SK-N-SH (cell line): ENCODE measurements around the gene AFF3. TPM values are rescaled to one million over a fixed set of nuclear protein-coding genes. Genes with fewer than 3 reads are reported as not detected.

Source experiments
- CTCF ChIA-PET: fragments of 300-600, 350-600 bp; formaldehyde crosslinking; extraction: SDS; loops from one replicate; lab custom pipeline; 2021; lab: Yijun Ruan, JAX
- POLR2A ChIA-PET: fragments of 350-600 bp; sonication (Branson Sonifier 250); formaldehyde crosslinking; extraction: SDS; loops from one replicate; lab custom pipeline; 2020; ENCODE audit warnings: antibody characterized with exemption, inconsistent platforms; lab: Yijun Ruan, JAX
- DNase-seq: peaks from one replicate; pipeline ENCODE4 v3.0.0; 2012
- H2AFZ ChIP-seq: fragments of 200-600 bp; sonication (generic); 2 replicates; pipeline ENCODE4 v1.8.1; 2016; ENCODE audit warnings: antibody characterized with exemption, mild to moderate bottlenecking, low read depth
- H3F3A ChIP-seq: fragments of 200-600 bp; sonication (generic); replicated peaks from 2 replicates; pipeline ENCODE3; 2016; ENCODE audit warnings: antibody characterized with exemption, mild to moderate bottlenecking; ENCODE audit not compliant: insufficient read depth
- H3K27ac ChIP-seq, 2 experiments: fragments of 200-500 bp in 1 of 2; fragments of 200-600 bp in 1 of 2; sonication (Bioruptor generic) in 1 of 2; sonication (generic), shearing (Covaris generic) in 1 of 2; 2 replicates each; pipeline versions ENCODE4 v1.5.1 to v1.6.1; 2014 to 2016; ENCODE audit warnings: low read depth in 2 of 2, inconsistent platforms in 1 of 2, low read length in 1 of 2, mild to moderate bottlenecking in 1 of 2, mixed read lengths in 1 of 2
- H3K27me3 ChIP-seq: fragments of 200-600 bp; sonication (generic), shearing (Covaris generic); 2 replicates; pipeline ENCODE4 v1.6.1; 2016; ENCODE audit warnings: mixed run types; ENCODE audit not compliant: insufficient read depth
- H3K36me3 ChIP-seq, 2 experiments: fragments of 200-500 bp in 1 of 2; fragments of 200-600 bp in 1 of 2; sonication (Bioruptor generic) in 1 of 2; sonication (generic) in 1 of 2; replicated peaks in 1 of 2; 2 replicates each; pipeline versions ENCODE3 to v1.5.1; 2014 to 2016; ENCODE audit warnings: low read length in 1 of 2, mild to moderate bottlenecking in 1 of 2; ENCODE audit not compliant: insufficient read depth in 2 of 2, control insufficient read depth in 1 of 2
- H3K4me1 ChIP-seq, 2 experiments: fragments of 200-500 bp in 1 of 2; fragments of 200-600 bp in 1 of 2; sonication (Bioruptor generic) in 1 of 2; sonication (generic), shearing (Covaris generic) in 1 of 2; 2 replicates each; pipeline versions ENCODE4 v1.5.1 to v1.6.1; 2014 to 2016; ENCODE audit warnings: low read depth in 1 of 2, low read length in 1 of 2, mixed run types in 1 of 2; ENCODE audit not compliant: insufficient read depth in 2 of 2, control insufficient read depth in 1 of 2
- H3K4me2 ChIP-seq: fragments of 200-600 bp; sonication (generic), shearing (Covaris generic); 2 replicates; pipeline ENCODE4 v1.6.1; 2017; ENCODE audit warnings: mixed run types
- H3K4me3 ChIP-seq, 2 experiments: fragments of 200-500 bp in 1 of 2; fragments of 200-600 bp in 1 of 2; sonication (Bioruptor generic) in 1 of 2; sonication (generic), shearing (Covaris generic) in 1 of 2; 2 replicates each; pipeline versions ENCODE4 v1.5.1 to v1.8.1; 2014 to 2016; ENCODE audit warnings: low read depth in 2 of 2, inconsistent platforms in 1 of 2, low read length in 1 of 2, mild to moderate bottlenecking in 1 of 2, mixed read lengths in 1 of 2, moderate library complexity in 1 of 2
- H3K79me2 ChIP-seq: fragments of 200-600 bp; sonication (generic); 2 replicates; pipeline ENCODE4 v1.8.1; 2017; ENCODE audit warnings: mild to moderate bottlenecking; ENCODE audit not compliant: insufficient read depth
- H3K9ac ChIP-seq: fragments of 200-600 bp; sonication (generic); 2 replicates; pipeline ENCODE4 v1.6.1; 2017; ENCODE audit warnings: mixed run types
- H3K9me2 ChIP-seq: fragments of 200-600 bp; sonication (generic); 2 replicates; pipeline ENCODE4 v1.6.1; 2017; ENCODE audit warnings: mixed run types
- H3K9me3 ChIP-seq: fragments of 200-600 bp; sonication (generic); 2 replicates; pipeline ENCODE4 v1.6.1; 2017; ENCODE audit warnings: mixed run types, mild to moderate bottlenecking, moderate library complexity
- H4K20me1 ChIP-seq: fragments of 200-600 bp; sonication (generic); 2 replicates; pipeline ENCODE4 v1.6.1; 2017; ENCODE audit warnings: mild to moderate bottlenecking, mixed run types; ENCODE audit not compliant: insufficient read depth
- ELF1 ChIP-seq: IDR thresholded peaks from 2 replicates; pipeline ENCODE4 v1.4.0; 2012
- EP300 ChIP-seq, 2 experiments: IDR thresholded peaks; 2 replicates each; pipeline versions ENCODE4 v1.4.0 to v1.6.1; 2012; ENCODE audit warnings: borderline replicate concordance in 1 of 2, low read depth in 1 of 2, low read length in 1 of 2
- EZH2phosphoT487 ChIP-seq: fragments of 200-600 bp; sonication (generic); IDR thresholded peaks from 2 replicates; pipeline ENCODE4 v1.6.1; 2017; ENCODE audit warnings: low read depth, mixed run types, mild to moderate bottlenecking, antibody characterized with exemption, moderate library complexity, borderline replicate concordance
- FOSL2 ChIP-seq: IDR thresholded peaks from 2 replicates; pipeline ENCODE4 v1.4.0; 2012; ENCODE audit warnings: low read depth, mild to moderate bottlenecking, moderate library complexity, borderline replicate concordance
- FOXJ3 ChIP-seq: sonication (generic); formaldehyde crosslinking; IDR thresholded peaks from 2 replicates; pipeline ENCODE4 v1.5.1; 2020; ENCODE audit warnings: mild to moderate bottlenecking, missing genetic modification reagents
- FOXM1 ChIP-seq: IDR thresholded peaks from 2 replicates; pipeline ENCODE4 v1.4.0; 2012; ENCODE audit warnings: low read depth, mild to moderate bottlenecking
- GATA2 ChIP-seq: sonication (generic); formaldehyde crosslinking; IDR thresholded peaks from 2 replicates; pipeline ENCODE4 v1.5.0; 2020; ENCODE audit warnings: mild to moderate bottlenecking, missing genetic modification reagents
- MAX ChIP-seq: IDR thresholded peaks from 2 replicates; pipeline ENCODE4 v1.4.0; 2012; ENCODE audit warnings: low read depth
- MEF2A ChIP-seq: IDR thresholded peaks from 2 replicates; pipeline ENCODE4 v1.4.0; 2012; ENCODE audit warnings: low read depth, borderline replicate concordance
- MXI1 ChIP-seq: IDR thresholded peaks from 2 replicates; pipeline ENCODE4 v1.6.1; 2012; ENCODE audit warnings: mild to moderate bottlenecking, low read depth, low read length, improper control_type of control experiment
- NFIC ChIP-seq: IDR thresholded peaks from 2 replicates; pipeline ENCODE4 v1.4.0; 2012; ENCODE audit warnings: borderline replicate concordance
- POLR2AphosphoS5 ChIP-seq: IDR thresholded peaks from 2 replicates; pipeline ENCODE4 v1.6.1; 2012; ENCODE audit warnings: low read depth, low read length
- REST ChIP-seq: IDR thresholded peaks from 2 replicates; pipeline ENCODE4 v1.6.1; 2012; ENCODE audit warnings: mild to moderate bottlenecking, low read depth, low read length, moderate library complexity
- RXRA ChIP-seq: IDR thresholded peaks from 2 replicates; pipeline ENCODE4 v1.4.0; 2012; ENCODE audit warnings: low read depth, mild to moderate bottlenecking, borderline replicate concordance
- SMC3 ChIP-seq: IDR thresholded peaks from 2 replicates; pipeline ENCODE4 v1.6.1; 2012; ENCODE audit warnings: low read depth, low read length, improper control_type of control experiment
- TAF1 ChIP-seq: IDR thresholded peaks from 2 replicates; pipeline ENCODE4 v1.6.1; 2012; ENCODE audit warnings: low read depth, mild to moderate bottlenecking, low read length, moderate library complexity, borderline replicate concordance
- TCF12 ChIP-seq: IDR thresholded peaks from 2 replicates; pipeline ENCODE4 v1.4.0; 2012
- YY1 ChIP-seq: IDR thresholded peaks from 2 replicates; pipeline ENCODE4 v1.4.0; 2012; ENCODE audit warnings: low read depth, mild to moderate bottlenecking
- ZBTB33 ChIP-seq: IDR thresholded peaks from 2 replicates; pipeline ENCODE4 v1.4.0; 2012; ENCODE audit warnings: low read depth, borderline replicate concordance
- WGBS: methylation state at CpG from one replicate; pipeline ENCODE4 v1.1.6; 2017; ENCODE audit warnings: low lambda C conversion rate; 5-methylcytosine and 5-hydroxymethylcytosine counted together
- polyA plus RNA-seq, 3 experiments: library from polyadenylated mRNA; depleted of rRNA; stranded (reverse); fragments of >200 nt; gene quantifications; 2 replicates each; pipeline ENCODE4 v1.2.3, GENCODE V29; 2012
- TF ChIP-seq, protein P1 (sequence below): fragments of 200-600 bp; sonication (generic); IDR thresholded peaks from 2 replicates; pipeline ENCODE4 v1.6.1; 2017; ENCODE audit warnings: antibody characterized with exemption, mild to moderate bottlenecking, moderate library complexity

AFF3 gene
- polyA plus RNA-seq, 1 of the 3 experiments (the other 2 are of a cell fraction): 0.36 TPM

DNA sequence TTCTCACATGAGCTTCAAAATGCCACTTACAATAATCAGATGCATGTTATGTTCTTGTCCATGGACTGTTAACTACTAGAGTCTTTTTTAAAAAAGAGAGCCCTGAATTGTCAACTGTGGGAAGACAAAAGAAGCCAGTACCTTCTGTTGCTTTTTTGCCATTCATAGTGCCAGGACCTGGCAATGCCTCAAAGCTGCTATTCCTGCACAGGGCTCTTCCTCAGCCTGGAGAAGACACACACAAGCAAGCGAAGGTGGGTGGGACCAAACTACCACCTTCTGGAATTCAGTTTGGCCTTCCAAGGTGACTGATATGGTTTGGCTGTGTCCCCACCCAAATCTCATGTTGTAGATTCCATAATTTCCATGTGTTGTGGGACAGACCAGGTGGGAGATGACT, 160.6 kb downstream of the AFF3 start:
- H3K79me2 ChIP-seq: no peaks in the 10 kb centered on the region
- WGBS: 50% methylated on average over 1 of the region's 1 CpG
- no peak overlapping the region for H3K4me3 ChIP-seq
- CTCF ChIA-PET: no interaction called here
- H3F3A ChIP-seq: no peaks in the 10 kb centered on the region
- no peak overlapping the region for H3K4me2 ChIP-seq
- H3K27me3 ChIP-seq: no peaks in the 10 kb centered on the region
- H3K9me3 ChIP-seq: no peaks in the 10 kb centered on the region
- H3K27ac ChIP-seq: no peak overlapping the region
- POLR2A ChIA-PET: no interaction called here
- H3K36me3 ChIP-seq: no peaks in the 10 kb centered on the region
- TF ChIP-seq YY1 (no peak), POLR2AphosphoS5 (no peak), GATA2 (CRISPR knock-in tag) (no peak), NFIC (no peak), MAX (no peak), MEF2A (no peak), SMC3 (no peak), REST (no peak), MXI1 (no peak), FOXJ3 (CRISPR knock-in tag) (no peak), TAF1 (no peak), EP300 (IDR thresholded peaks at IDR 0.05; ENCODE audit: borderline replicate concordance in 1 of 2, low read depth in 1 of 2, low read length in 1 of 2) (no peak), ZBTB33 (no peak), ELF1 (no peak), EZH2phosphoT487 (no peak), FOXM1 (no peak), RXRA (no peak), TCF12 (no peak), FOSL2 (no peak)
- TF ChIP-seq, protein P1, sequence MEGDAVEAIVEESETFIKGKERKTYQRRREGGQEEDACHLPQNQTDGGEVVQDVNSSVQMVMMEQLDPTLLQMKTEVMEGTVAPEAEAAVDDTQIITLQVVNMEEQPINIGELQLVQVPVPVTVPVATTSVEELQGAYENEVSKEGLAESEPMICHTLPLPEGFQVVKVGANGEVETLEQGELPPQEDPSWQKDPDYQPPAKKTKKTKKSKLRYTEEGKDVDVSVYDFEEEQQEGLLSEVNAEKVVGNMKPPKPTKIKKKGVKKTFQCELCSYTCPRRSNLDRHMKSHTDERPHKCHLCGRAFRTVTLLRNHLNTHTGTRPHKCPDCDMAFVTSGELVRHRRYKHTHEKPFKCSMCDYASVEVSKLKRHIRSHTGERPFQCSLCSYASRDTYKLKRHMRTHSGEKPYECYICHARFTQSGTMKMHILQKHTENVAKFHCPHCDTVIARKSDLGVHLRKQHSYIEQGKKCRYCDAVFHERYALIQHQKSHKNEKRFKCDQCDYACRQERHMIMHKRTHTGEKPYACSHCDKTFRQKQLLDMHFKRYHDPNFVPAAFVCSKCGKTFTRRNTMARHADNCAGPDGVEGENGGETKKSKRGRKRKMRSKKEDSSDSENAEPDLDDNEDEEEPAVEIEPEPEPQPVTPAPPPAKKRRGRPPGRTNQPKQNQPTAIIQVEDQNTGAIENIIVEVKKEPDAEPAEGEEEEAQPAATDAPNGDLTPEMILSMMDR: no peak
- H3K4me1 ChIP-seq: peaks cover 0 to 22% of the 10 kb centered on the region in 2 experiments; a peak in 2 of 4 replicates
- no peak overlapping the region for H2AFZ ChIP-seq
- H3K9me2 ChIP-seq: no peaks in the 10 kb centered on the region
- DNase-seq: no peak
- no peaks in the 10 kb centered on the region for H4K20me1 ChIP-seq
- no peak overlapping the region for H3K9ac ChIP-seq
